Right ventricle myocardium superior (tissue), 1 donor: Measurements from ENCODE around the gene SLC30A1. TPM values are rescaled to one million over a fixed set of nuclear protein-coding genes. Genes with fewer than 3 reads are reported as not detected.

Source experiments
- ATAC-seq: fragments of 200-7000 bp; cut with Tn5 transposase; one replicate; pipeline ENCODE4 v1.9.1; 2020; ENCODE audit warnings: mild to moderate bottlenecking; ENCODE audit not compliant: poor library complexity
- DNase-seq: peaks from one replicate; pipeline ENCODE4 v3.0.0-alpha.2; 2020
- intact Hi-C: fragments of 100-400 bp; cut with DNase I; formaldehyde crosslinking; loops from one replicate; pipeline ENCODE4 v1.11.2; 2022
- total RNA-seq: library from RNA; stranded (reverse); fragmentation: NEBNext Ultra II Directional; extraction: Animal tissue kit (Norgen Biotek cat#: 25700); gene quantifications from one replicate; pipeline ENCODE4 v1.2.1, GENCODE V29; 2021
- donor health status: DM: no; HTN: yes; CAD: no; lungs with severe emphysema.

Gene SLC30A1
- total RNA-seq, 1 donor from 2014 or later: 9.8 TPM

DNA sequence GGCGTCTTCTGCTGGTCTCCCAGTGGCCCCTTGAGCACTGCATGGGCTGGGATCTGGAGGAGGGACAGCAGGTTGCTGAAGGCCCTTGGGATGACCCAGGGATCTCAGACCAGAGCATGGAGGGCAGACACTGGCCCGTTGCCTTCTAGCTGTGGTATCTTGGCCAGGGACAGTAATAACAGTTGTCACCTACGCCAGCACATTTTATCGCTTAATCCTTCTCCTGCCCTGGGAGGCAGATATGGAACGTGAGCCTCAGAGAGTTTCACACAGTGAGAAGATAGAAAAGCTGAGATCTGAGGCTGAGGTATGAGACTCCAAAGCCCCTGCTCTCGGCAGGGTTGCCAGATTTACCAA, 46.9 kb downstream of the SLC30A1 start:
- ATAC-seq: peak; percentile 17
- intact Hi-C loops: no loop called here
- no peak for DNase-seq

DNA sequence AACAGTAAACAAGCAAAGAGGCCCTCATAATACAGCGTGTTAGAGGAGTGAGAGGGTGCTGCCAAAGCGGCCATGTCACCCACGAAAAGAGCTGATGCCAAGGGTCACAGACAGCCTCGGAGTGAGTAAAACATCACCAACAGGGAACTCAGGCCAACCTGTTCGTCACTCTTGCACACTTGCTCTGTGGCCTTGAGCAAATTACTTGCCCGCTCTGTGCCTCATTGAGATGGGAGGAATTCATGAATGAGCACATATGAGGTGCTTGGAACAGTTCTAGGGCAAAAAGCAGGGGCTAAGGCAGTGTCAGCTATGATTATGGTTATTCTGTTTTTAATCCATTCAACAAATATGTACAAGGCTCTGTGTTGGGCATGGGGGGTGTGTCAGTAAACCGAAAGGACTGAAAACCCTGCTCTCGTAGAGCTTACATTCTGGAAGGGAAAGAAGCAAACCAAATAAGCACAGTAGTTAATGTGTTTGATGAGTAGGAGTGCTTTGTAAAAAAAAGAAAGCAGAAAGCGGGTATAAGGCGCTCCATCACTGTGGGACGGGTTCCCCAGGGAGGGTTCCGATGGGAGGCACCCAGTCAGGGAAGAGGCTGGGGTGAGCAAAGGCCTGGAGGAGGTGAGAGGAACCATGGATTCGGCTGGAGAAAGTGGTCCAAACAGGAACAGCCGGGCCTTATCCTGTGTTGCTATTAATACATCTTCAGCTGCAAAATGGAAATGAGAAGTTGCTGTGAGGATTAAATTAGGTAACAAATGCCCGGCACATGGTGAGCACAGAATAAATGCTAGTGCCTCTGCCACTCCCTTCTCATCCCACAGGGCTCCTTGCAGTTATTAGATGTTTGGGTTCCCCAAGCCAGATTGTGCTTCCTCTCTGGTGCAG, 47.5 kb downstream of the SLC30A1 start:
- ATAC-seq (peak; percentile 34), DNase-seq (no peak)
- intact Hi-C loops: no loop called here

- intact Hi-C loops: no loop called here
- no peak for ATAC-seq
- no peak for DNase-seq
These were observed 48.9 kb downstream of the SLC30A1 start for GRCh38 chr1:211530102-211530501.

- DNase-seq (no peak), ATAC-seq (no peak)
- intact Hi-C loops: no loop called here
These were observed 49.5 kb downstream of the SLC30A1 start for GRCh38 chr1:211529453-211529852.

GRCh38 chr1:211529011-211529410, 50.0 kb downstream of the SLC30A1 start:
- intact Hi-C loops: no loop called here
- ATAC-seq: no peak
- no peak for DNase-seq

GRCh38 chr1:211527888-211528287, 51.1 kb downstream of the SLC30A1 start:
- intact Hi-C loops: no loop called here
- ATAC-seq: peak; percentile 53

DNA sequence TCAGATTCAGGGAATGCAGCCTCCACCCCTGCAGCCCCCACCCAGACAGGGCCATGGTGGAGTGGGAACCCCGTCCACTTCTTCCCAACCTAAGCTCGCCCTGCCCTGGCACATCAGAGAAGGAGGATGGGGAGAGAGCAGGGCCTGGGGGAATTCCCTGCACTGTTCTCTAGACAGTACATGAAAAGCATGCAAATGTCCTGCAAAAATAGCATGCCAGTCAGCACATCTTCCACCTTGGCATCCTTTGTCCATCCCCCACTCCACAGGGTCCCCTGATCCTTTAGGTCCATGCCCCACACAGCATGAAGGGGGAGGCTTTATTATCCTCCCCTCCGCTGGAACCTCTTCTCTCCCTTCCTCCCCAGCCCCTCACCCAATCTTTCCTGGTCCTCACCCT, 52.0 kb downstream of the SLC30A1 start:
- no peak for ATAC-seq
- DNase-seq: no peak
- intact Hi-C loops: no loop called here

More at GRCh38 chr1:211527888-211528287, 51.1 kb downstream of the SLC30A1 start:
- no peak for DNase-seq

DNA sequence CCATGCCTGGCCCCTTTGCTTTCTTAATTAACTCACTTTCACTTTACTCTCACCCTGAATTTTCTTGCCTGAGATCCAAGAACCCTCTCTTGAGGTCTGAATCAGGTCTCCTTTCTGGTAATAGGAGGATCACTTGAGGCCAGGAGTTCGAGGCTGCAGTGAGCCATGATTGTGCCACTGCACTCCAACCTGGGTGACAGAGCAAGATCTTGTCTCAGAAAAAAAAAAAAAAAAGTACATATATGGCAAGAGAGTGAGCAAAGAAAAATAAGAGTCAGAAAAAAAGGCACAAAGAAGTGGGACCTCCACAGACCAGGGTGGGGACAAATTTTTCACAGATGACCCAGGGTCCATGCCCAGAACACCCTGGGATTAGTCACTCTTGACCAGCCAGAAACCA, 52.9 kb downstream of the SLC30A1 start:
- DNase-seq: no peak
- intact Hi-C loops: no loop called here
- ATAC-seq: no peak

DNA sequence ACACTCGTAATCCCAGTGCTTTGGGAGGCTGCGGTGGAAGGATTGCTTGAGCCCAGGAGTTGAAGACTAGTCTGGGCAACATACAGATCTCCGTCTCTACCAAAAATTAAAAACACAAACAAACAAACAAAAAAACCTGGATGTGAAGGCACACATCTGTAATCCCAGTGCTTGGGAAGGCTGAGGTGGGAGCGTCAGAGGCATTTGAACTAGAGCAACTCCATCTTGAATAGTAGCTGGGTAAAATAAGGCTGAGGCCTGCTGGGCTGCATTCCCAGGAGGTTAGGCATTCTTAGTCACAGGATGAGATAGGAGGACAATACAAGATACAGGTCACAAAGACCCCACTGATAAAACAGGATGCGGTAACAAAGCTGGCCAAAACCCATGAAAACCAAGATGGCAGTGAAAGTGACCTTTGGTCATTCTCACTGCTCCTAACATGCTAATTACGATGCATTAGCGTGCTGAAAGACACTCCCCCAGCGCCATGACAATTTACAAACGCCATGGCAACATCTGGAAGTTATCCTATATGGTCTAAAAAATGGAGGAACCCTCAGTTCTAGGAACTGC, 53.8 kb downstream of the SLC30A1 start:
- DNase-seq (no peak), ATAC-seq (no peak)
- intact Hi-C loops: no loop called here

DNA sequence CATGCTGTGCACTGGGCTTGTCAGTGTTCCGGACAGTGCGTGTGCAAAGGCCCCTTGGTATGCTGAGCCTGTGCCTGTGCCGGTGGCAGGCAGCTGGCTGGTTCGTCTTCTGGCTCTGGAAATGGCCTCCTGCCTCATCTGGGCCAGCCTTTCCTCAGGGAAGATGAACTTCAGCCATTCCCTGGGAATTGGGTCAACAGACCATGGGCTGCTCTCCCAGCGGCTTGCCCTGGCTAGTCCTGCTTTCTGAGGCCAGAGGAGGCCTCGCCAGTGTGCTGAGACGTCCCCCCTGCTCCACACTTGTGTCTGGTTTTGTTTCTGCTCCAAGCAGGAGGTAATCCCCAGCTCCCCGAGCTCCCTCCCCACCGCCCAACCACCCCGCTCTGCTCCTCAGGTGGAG, 54.4 kb downstream of the SLC30A1 start:
- ATAC-seq: no peak
- intact Hi-C loops: no loop called here
- DNase-seq: no peak

GRCh38 chr1:211522804-211523203, 56.2 kb downstream of the SLC30A1 start:
- intact Hi-C loops: no loop called here
- ATAC-seq (no peak), DNase-seq (no peak)

Other genes with a start within 250 kb of the SLC30A1 start
- gene RD3, start 87.0 kb downstream of the SLC30A1 start, total RNA-seq: not detected
- gene NEK2, start 96.5 kb upstream of the SLC30A1 start, total RNA-seq: not detected